MM.1S (cell line): ENCODE measurements around the gene CEP85.

Experiments used
- DNase-seq: peaks from one replicate; pipeline ENCODE4 v3.0.0-alpha.2; 2015
- H2AFZ ChIP-seq: fragments of 300-600 bp; sonication (generic); 2 replicates; pipeline ENCODE4 v1.6.0; 2016; ENCODE audit warnings: antibody characterized with exemption, low read length
- H3F3A ChIP-seq: fragments of 300-600 bp; sonication (generic); 2 replicates; pipeline ENCODE4 v1.6.1; 2016; ENCODE audit warnings: mild to moderate bottlenecking, antibody characterized with exemption, low read length, moderate library complexity, mixed read lengths; ENCODE audit not compliant: insufficient read depth
- H3K27ac ChIP-seq: fragments of 300-600 bp; sonication (generic); 2 replicates; pipeline ENCODE4 v1.5.1; 2016; ENCODE audit warnings: mild to moderate bottlenecking, low read length
- H3K27me3 ChIP-seq: fragments of 300-600 bp; sonication (generic); replicated peaks from 2 replicates; pipeline ENCODE4 v1.6.0; 2016; ENCODE audit warnings: low read length; ENCODE audit not compliant: insufficient read depth
- H3K36me3 ChIP-seq: fragments of 300-600 bp; sonication (generic); replicated peaks from 2 replicates; pipeline ENCODE4 v1.6.1; 2016; ENCODE audit warnings: mild to moderate bottlenecking, low read length, mixed read lengths; ENCODE audit not compliant: insufficient read depth
- H3K4me1 ChIP-seq: fragments of 300-600 bp; sonication (generic); 2 replicates; pipeline ENCODE4 v1.6.1; 2016; ENCODE audit warnings: low read length, mixed read lengths
- H3K4me2 ChIP-seq: fragments of 300-600 bp; sonication (generic); 2 replicates; pipeline ENCODE4 v1.6.0; 2016; ENCODE audit warnings: low read depth, low read length
- H3K4me3 ChIP-seq: fragments of 300-600 bp; sonication (generic); 2 replicates; pipeline ENCODE4 v1.5.1; 2016; ENCODE audit warnings: low read length, mixed read lengths
- H3K79me2 ChIP-seq: fragments of 300-600 bp; sonication (generic); 2 replicates; pipeline ENCODE4 v1.6.1; 2016; ENCODE audit warnings: mixed run types, low read length, mixed read lengths
- H3K9ac ChIP-seq: fragments of 300-600 bp; sonication (generic); 2 replicates; pipeline ENCODE4 v1.6.1; 2016; ENCODE audit warnings: low read length, mixed read lengths
- H3K9me2 ChIP-seq: fragments of 300-600 bp; sonication (generic); replicated peaks from 2 replicates; pipeline ENCODE4 v1.6.1; 2016; ENCODE audit warnings: mild to moderate bottlenecking, low read length, mixed read lengths; ENCODE audit not compliant: insufficient read depth
- H3K9me3 ChIP-seq: fragments of 300-600 bp; sonication (generic); replicated peaks from 2 replicates; pipeline ENCODE4 v1.6.1; 2016; ENCODE audit warnings: mild to moderate bottlenecking, low read length, mixed read lengths; ENCODE audit not compliant: insufficient read depth
- H4K20me1 ChIP-seq: fragments of 300-600 bp; sonication (generic); 2 replicates; pipeline ENCODE4 v1.6.1; 2016; ENCODE audit warnings: mild to moderate bottlenecking, low read length, moderate library complexity, mixed read lengths; ENCODE audit not compliant: insufficient read depth
- EZH2 ChIP-seq: fragments of 300-600 bp; sonication (generic); optimal IDR thresholded peaks from 2 replicates; pipeline ENCODE3; 2017; ENCODE audit warnings: low read depth, mild to moderate bottlenecking, antibody characterized with exemption, low read length, mixed read lengths
- EZH2phosphoT487 ChIP-seq: fragments of 300-600 bp; sonication (generic); IDR thresholded peaks from 2 replicates; pipeline ENCODE4 v1.6.1; 2018; ENCODE audit warnings: antibody characterized with exemption, low read length
- TF ChIP-seq, protein P1 (sequence below): fragments of 300-600 bp; sonication (generic); IDR thresholded peaks from 2 replicates; pipeline ENCODE4 v1.5.1; 2016; ENCODE audit warnings: antibody characterized with exemption, low read length, mixed read lengths

CEP85 gene

DNA sequence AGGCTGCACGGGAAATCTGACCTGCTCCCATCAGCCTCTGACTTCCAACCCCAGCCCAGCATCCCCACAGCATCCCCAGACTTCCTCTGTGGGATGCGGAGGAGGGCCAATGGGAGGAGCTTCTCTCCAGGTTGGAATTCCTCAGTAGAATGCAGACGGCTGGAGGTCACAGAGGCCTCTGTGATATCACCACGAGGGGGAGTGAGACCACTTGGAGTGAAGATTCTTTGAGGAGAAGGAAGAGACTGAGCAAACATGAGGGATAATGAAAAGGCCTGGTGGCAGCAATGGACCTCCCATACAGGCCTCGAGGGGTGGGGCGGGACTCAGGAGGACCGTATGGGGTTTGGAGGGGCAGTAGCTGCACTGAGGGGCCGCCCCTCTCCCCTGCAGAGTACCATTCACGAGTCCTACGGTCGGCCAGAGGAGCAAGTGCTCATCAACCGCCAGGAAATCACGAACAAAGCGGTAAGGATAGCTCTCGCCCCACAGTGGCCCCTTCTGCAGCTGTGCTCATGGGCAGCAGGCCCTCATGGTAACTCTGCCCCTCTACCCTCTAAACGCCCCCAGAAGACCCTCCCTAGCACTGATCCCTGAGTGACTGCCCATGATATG, 43.5 kb upstream of the CEP85 start, which contains the start of gene CATSPER4:
TSS of gene CATSPER4 (plus strand) at position 230 of the 615 bp plus-strand sequence. CDS start at position 256, 26 bp downstream.
- H3K79me2 ChIP-seq = no peaks in the 10 kb centered on the region
- no peak within 1 kb of the TSS for H3K4me3 ChIP-seq
- H3K9me2 ChIP-seq = no peaks in the 10 kb centered on the region
- no peak within 1 kb of the TSS for H3K4me2 ChIP-seq
- no peak for TF ChIP-seq EZH2phosphoT487
- TF ChIP-seq, protein P1, sequence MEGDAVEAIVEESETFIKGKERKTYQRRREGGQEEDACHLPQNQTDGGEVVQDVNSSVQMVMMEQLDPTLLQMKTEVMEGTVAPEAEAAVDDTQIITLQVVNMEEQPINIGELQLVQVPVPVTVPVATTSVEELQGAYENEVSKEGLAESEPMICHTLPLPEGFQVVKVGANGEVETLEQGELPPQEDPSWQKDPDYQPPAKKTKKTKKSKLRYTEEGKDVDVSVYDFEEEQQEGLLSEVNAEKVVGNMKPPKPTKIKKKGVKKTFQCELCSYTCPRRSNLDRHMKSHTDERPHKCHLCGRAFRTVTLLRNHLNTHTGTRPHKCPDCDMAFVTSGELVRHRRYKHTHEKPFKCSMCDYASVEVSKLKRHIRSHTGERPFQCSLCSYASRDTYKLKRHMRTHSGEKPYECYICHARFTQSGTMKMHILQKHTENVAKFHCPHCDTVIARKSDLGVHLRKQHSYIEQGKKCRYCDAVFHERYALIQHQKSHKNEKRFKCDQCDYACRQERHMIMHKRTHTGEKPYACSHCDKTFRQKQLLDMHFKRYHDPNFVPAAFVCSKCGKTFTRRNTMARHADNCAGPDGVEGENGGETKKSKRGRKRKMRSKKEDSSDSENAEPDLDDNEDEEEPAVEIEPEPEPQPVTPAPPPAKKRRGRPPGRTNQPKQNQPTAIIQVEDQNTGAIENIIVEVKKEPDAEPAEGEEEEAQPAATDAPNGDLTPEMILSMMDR = peak; percentile 13; the same call in 1 of the 2 replicates
- no peak for DNase-seq
- no peaks in the 10 kb centered on the region for H3K9me3 ChIP-seq
- H3K9ac ChIP-seq = no peak within 1 kb of the TSS
- H4K20me1 ChIP-seq = no peaks in the 10 kb centered on the region
- H3K27me3 ChIP-seq = 0 out of 2 replicates have a peak, but pooled peaks cover 3% of the 10 kb centered on the region
- no peaks in the 10 kb centered on the region; the same call in 1 of the 2 replicates for H3K4me1 ChIP-seq
- H3K36me3 ChIP-seq = no peaks in the 10 kb centered on the region
- no peaks in the 10 kb centered on the region for H3F3A ChIP-seq
- no peak within 1 kb of the TSS for H3K27ac ChIP-seq
- no peak within 1 kb of the TSS for H2AFZ ChIP-seq

DNA sequence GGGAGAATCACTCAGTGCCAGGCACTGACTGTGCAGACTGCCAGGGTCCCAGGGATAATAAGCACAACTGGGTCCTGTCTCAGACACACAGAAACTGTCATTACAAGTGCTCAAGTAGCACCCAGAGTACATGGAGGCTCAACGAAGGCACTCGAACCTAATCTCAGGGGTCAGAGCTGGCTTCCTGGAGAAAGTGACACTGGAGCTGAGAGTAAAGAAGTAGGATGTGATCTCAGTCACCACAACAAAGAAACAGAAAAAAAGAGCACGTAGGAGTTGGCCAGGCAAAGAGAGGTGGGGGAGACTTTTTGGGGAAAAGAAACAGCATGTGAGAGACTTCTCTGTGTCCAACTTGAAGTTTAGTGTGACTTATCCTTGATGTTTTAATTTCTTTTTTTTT, 42.3 kb upstream of the CEP85 start:
- H3F3A ChIP-seq = no peaks in the 10 kb centered on the region
- no peaks in the 10 kb centered on the region for H3K9me3 ChIP-seq
- no peaks in the 10 kb centered on the region for H3K36me3 ChIP-seq
- H3K27me3 ChIP-seq = 0 out of 2 replicates have a peak, but pooled peaks cover 3% of the 10 kb centered on the region
- no peaks in the 10 kb centered on the region; the same call in 1 of the 2 replicates for H3K4me1 ChIP-seq
- H3K27ac ChIP-seq = no peak overlapping the region
- no peaks in the 10 kb centered on the region for H4K20me1 ChIP-seq
- no peak overlapping the region for H3K4me3 ChIP-seq
- H3K4me2 ChIP-seq = no peak overlapping the region
- H2AFZ ChIP-seq = no peak overlapping the region
- no peaks in the 10 kb centered on the region for H3K79me2 ChIP-seq
- H3K9ac ChIP-seq = no peak overlapping the region
- peak; percentile 36 for DNase-seq
- no peaks in the 10 kb centered on the region for H3K9me2 ChIP-seq
- TF ChIP-seq, protein P1 = no peak
- TF ChIP-seq EZH2 (no peak), EZH2phosphoT487 (no peak)

DNA sequence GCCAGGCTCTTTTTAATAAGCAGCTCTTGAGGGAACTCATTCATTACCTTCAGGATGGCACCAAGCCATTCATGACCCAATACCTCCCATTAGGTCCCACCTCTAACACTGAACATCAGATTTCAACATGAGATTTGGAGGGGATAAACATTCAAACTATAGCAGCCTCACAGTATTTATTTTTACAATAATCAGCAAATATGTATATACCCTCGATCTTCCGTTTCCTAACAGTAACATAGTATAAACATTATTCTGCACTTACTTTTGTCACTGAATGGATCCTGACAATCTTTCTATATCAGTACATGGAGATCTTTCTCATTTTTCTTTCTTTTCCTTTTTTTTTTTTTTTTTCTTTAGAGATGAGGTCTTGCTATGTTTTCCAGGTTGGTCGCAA, 38.2 kb upstream of the CEP85 start:
- H3K36me3 ChIP-seq = no peaks in the 10 kb centered on the region
- no peaks in the 10 kb centered on the region; the same call in 1 of the 2 replicates for H3K4me1 ChIP-seq
- no peak overlapping the region for H2AFZ ChIP-seq
- H3K27me3 ChIP-seq = 0 out of 2 replicates have a peak, but pooled peaks cover 3% of the 10 kb centered on the region
- no peak for TF ChIP-seq EZH2phosphoT487
- no peak for TF ChIP-seq EZH2
- TF ChIP-seq, protein P1 = no peak
- H3F3A ChIP-seq = no peaks in the 10 kb centered on the region
- H3K9me3 ChIP-seq = no peaks in the 10 kb centered on the region
- H3K4me2 ChIP-seq = no peak overlapping the region
- H3K4me3 ChIP-seq = no peak overlapping the region
- H4K20me1 ChIP-seq = no peaks in the 10 kb centered on the region
- H3K79me2 ChIP-seq = no peaks in the 10 kb centered on the region
- no peak for DNase-seq
- H3K9me2 ChIP-seq = no peaks in the 10 kb centered on the region
- H3K27ac ChIP-seq = no peak overlapping the region
- no peak overlapping the region for H3K9ac ChIP-seq
